ENCODE data around the gene PROSER2. TPM values are rescaled to one million over a fixed set of nuclear protein-coding genes. Genes with fewer than 3 reads are reported as not detected.
A peak's percentile ranks its signal among the peaks of the same experiment; 100 is the strongest.

The PROSER2 gene
- total and polyA plus RNA-seq, 9 of the 15 experiments (the other 6 are each of a cell fraction or from before 2014, with no cell fraction given): 0.62 to 14.8 (median 2.9) TPM

- intact Hi-C loops (cut with micrococcal nuclease) (no loop called here), in situ Hi-C loops (cut with MboI) (no loop called here)
- ATAC-seq (peak; percentile 32; the same call in 1 of the 3 replicates), FAIRE-seq (no peak), DNase-seq (ENCODE audit: extremely low read depth in 1 of 4, low spot score in 3 of 4) (no peak)
- Histone ChIP-seq H3K36me3 (ENCODE audit: control insufficient read depth, insufficient read depth, low read length) (no peaks in the 10 kb centered on the region), H4K20me1 (replicated peaks; ENCODE audit: control insufficient read depth, insufficient read depth, low read length) (peaks cover 12% of the 10 kb centered on the region; the same call in 1 of the 2 replicates), H3K79me2 (ENCODE audit: control insufficient read depth, insufficient read depth, low read length) (peaks cover 10% of the 10 kb centered on the region; the same call in 1 of the 3 replicates), H3K27ac (ENCODE audit: extremely low read depth, low read depth, low read length) (no peak overlapping the region), H3K4me1 (replicated peaks in 1 of 2; ENCODE audit: control insufficient read depth in 2 of 2, insufficient read depth in 2 of 2, low read length in 2 of 2) (no peaks in the 10 kb centered on the region), H2AFZ (ENCODE audit: low read depth, low read length) (no peak overlapping the region), H3K27me3 (ENCODE audit: control insufficient read depth in 2 of 2, insufficient read depth in 2 of 2, low read length in 2 of 2) (no peaks in the 10 kb centered on the region), H3K9me1 (ENCODE audit: control insufficient read depth, insufficient read depth, low read length) (no peaks in the 10 kb centered on the region), H3K9ac (ENCODE audit: insufficient read depth in 1 of 2, low read depth in 2 of 2, low read length in 2 of 2) (no peak overlapping the region), H3K4me3 (no peak overlapping the region), H3K4me2 (ENCODE audit: insufficient read depth, low read length) (no peak overlapping the region), H3K9me3 (replicated peaks; ENCODE audit: control insufficient read depth, insufficient read depth, low read depth, low read length) (no peaks in the 10 kb centered on the region)
- ChIA-PET CTCF (ENCODE audit: low intra/inter-chr PET ratio) (no interaction called here), POLR2A (interaction anchor here (0.6 to 0.9 kb wide), 3 partner anchors 9 to 237 kb away, joined by 3 read pairs; no protein-coding TSS in a partner anchor)
- 40% methylated on average over 4 of the region's 4 CpGs for WGBS (ENCODE audit: insufficient coverage, low coverage, missing lambda C conversion rate)
- no TSS peak for BruUV-seq (replicated peaks)
- TF ChIP-seq TCF15 (CRISPR knock-in tag; IDR thresholded peaks at IDR 0.05) (no peak), ILK (tag; IDR thresholded peaks at IDR 0.05; ENCODE audit: borderline replicate concordance, low read depth) (no peak), RCOR1 (IDR thresholded peaks at IDR 0.05; ENCODE audit: borderline replicate concordance in 1 of 2, low read depth in 2 of 2, low read length in 2 of 2) (peak in 1 of 2 experiments; percentile 34; a peak in 1 of 4 replicates), KDM1A (IDR thresholded peaks at IDR 0.05) (peak in 1 of 2 experiments; percentile 35; a peak in 1 of 4 replicates)
Measured at GRCh38 chr10:11830836-11831519, 7.8 kb downstream of the PROSER2 start.
